Measurements from ENCODE around the gene PLA2G4A. TPM values are rescaled to one million over a fixed set of nuclear protein-coding genes. Genes with fewer than 3 reads are reported as not detected.

PLA2G4A gene
- total RNA-seq, 4 donors from 2014 or later = 11.8 to 22.6 (median 14.6) TPM

GRCh38 chr1:186996816-186997215 is 168.1 kb downstream of the PLA2G4A start:
- no peak for TF ChIP-seq CTCF (IDR thresholded peaks at IDR 0.05)
- TF ChIP-seq POLR2A (IDR thresholded peaks at IDR 0.05) = no peak
- H3K4me1 ChIP-seq = peaks cover 0 to 12% (median 5%) of the 10 kb centered on the region in 3 donors
- no peaks in the 10 kb centered on the region for H3K36me3 ChIP-seq
- no peaks in the 10 kb centered on the region for H3K27me3 ChIP-seq
- intact Hi-C loops (cut with DNase I) = loop anchor here (10.0 kb wide), 1 partner anchor 512 kb away; no protein-coding TSS in a partner anchor
- H3K27ac ChIP-seq = no peak overlapping the region
- DNase-seq = no peak
- H3K4me3 ChIP-seq = no peak overlapping the region
- 60 to 77% methylated on average over 1 of the region's 1 CpG for WGBS, 2 donors
- H3K9me3 ChIP-seq = no peaks in the 10 kb centered on the region

GRCh38 chr1:186997877-186998276 is 169.1 kb downstream of the PLA2G4A start:
- Histone ChIP-seq H3K4me3 (no peak overlapping the region), H3K4me1 (peaks cover 0 to 16% (median 5%) of the 10 kb centered on the region in 3 donors), H3K36me3 (no peaks in the 10 kb centered on the region), H3K9me3 (no peaks in the 10 kb centered on the region), H3K27ac (no peak overlapping the region), H3K27me3 (no peaks in the 10 kb centered on the region)
- 41 to 46% methylated on average over 1 of the region's 1 CpG for WGBS, 2 donors
- intact Hi-C loops (cut with DNase I) = loop anchor here (10.0 kb wide), 1 partner anchor 513 kb away; no protein-coding TSS in a partner anchor
- DNase-seq = no peak
- no peak for TF ChIP-seq CTCF (IDR thresholded peaks at IDR 0.05)
- no peak for TF ChIP-seq POLR2A (IDR thresholded peaks at IDR 0.05)

- intact Hi-C loops (cut with DNase I) = loop anchor here (10.0 kb wide), 1 partner anchor 515 kb away; no protein-coding TSS in a partner anchor
- H3K9me3 ChIP-seq = no peaks in the 10 kb centered on the region
- no peak overlapping the region for H3K4me3 ChIP-seq
- WGBS, 2 donors = 80 to 85% methylated on average over 6 of the region's 6 CpGs
- no peaks in the 10 kb centered on the region for H3K36me3 ChIP-seq
- DNase-seq = no peak
- no peak for TF ChIP-seq CTCF (IDR thresholded peaks at IDR 0.05)
- TF ChIP-seq POLR2A (IDR thresholded peaks at IDR 0.05) = no peak
- no peak overlapping the region for H3K27ac ChIP-seq
- no peaks in the 10 kb centered on the region for H3K27me3 ChIP-seq
- peaks cover 0 to 16% (median 5%) of the 10 kb centered on the region in 3 donors for H3K4me1 ChIP-seq
Observed at GRCh38 chr1:186999506-186999905, 170.8 kb downstream of the PLA2G4A start.

- intact Hi-C loops (cut with DNase I) = no loop called here
Observed at GRCh38 chr1:187001198-187001889, 172.6 kb downstream of the PLA2G4A start.

GRCh38 chr1:187003353-187003752 is 174.6 kb downstream of the PLA2G4A start:
- Histone ChIP-seq H3K9me3 (peaks cover 0 to 7% (median 5%) of the 10 kb centered on the region in 3 donors), H3K4me3 (no peak overlapping the region), H3K27me3 (no peaks in the 10 kb centered on the region), H3K36me3 (no peaks in the 10 kb centered on the region), H3K4me1 (peaks cover 0 to 16% (median 5%) of the 10 kb centered on the region in 3 donors), H3K27ac (no peak overlapping the region)
- intact Hi-C loops (cut with DNase I) = no loop called here
- DNase-seq = no peak
- WGBS, 2 donors = 93 to 99% methylated on average over 7 to 8 of the region's 8 CpGs
- TF ChIP-seq CTCF (IDR thresholded peaks at IDR 0.05) (no peak), POLR2A (IDR thresholded peaks at IDR 0.05) (no peak)

More at GRCh38 chr1:187001198-187001889, 172.6 kb downstream of the PLA2G4A start:
- no peak for TF ChIP-seq POLR2A (IDR thresholded peaks at IDR 0.05)
- Histone ChIP-seq H3K36me3 (no peaks in the 10 kb centered on the region), H3K4me1 (peaks cover 0 to 16% (median 5%) of the 10 kb centered on the region in 3 donors), H3K9me3 (peaks cover 0 to 3% (median 0%) of the 10 kb centered on the region in 3 donors), H3K27me3 (no peaks in the 10 kb centered on the region), H3K27ac (peak overlapping the region in 1 of 4 donors; percentile 43), H3K4me3 (no peak overlapping the region)
- DNase-seq = no peak
- WGBS, 2 donors = 25 to 27% methylated on average over 4 of the region's 4 CpGs

Measured in esophagus squamous epithelium (tissue), 5 donors.